Kidney epithelial cell (primary cell): ENCODE measurements around the gene TMEM45B. TPM values are rescaled to one million over a fixed set of nuclear protein-coding genes. Genes with fewer than 3 reads are reported as not detected.

Experiments
- DNase-seq: peaks from one replicate; pipeline ENCODE4 v3.0.0-alpha.2; 2010; ENCODE audit warnings: low read depth
- H3K27me3 ChIP-seq: 2 replicates; pipeline ENCODE4 v1.6.0; 2011; ENCODE audit warnings: low read length; ENCODE audit not compliant: control insufficient read depth, insufficient read depth
- H3K36me3 ChIP-seq: 2 replicates; pipeline ENCODE4 v1.5.1; 2011; ENCODE audit warnings: low read length; ENCODE audit not compliant: control insufficient read depth, insufficient read depth
- H3K4me3 ChIP-seq: 2 replicates; pipeline ENCODE4 v1.5.1; 2011; ENCODE audit warnings: low read depth, mild to moderate bottlenecking, control low read depth, low read length
- total RNA-seq: library from RNA; depleted of rRNA; stranded (reverse); fragments of >200 nt; gene quantifications from 2 replicates; pipeline ENCODE4 v1.2.3, GENCODE V29; 2015
- TF ChIP-seq, protein P1 (sequence below): IDR thresholded peaks from 2 replicates; pipeline ENCODE4 v1.5.1; 2011; ENCODE audit warnings: mild to moderate bottlenecking, moderate library complexity, low read length, control low read depth, inconsistent platforms; ENCODE audit not compliant: insufficient read depth, poor library complexity, severe bottlenecking

Gene TMEM45B
- total RNA-seq, result 2.3 and 2.8 TPM in 2 replicates

DNA sequence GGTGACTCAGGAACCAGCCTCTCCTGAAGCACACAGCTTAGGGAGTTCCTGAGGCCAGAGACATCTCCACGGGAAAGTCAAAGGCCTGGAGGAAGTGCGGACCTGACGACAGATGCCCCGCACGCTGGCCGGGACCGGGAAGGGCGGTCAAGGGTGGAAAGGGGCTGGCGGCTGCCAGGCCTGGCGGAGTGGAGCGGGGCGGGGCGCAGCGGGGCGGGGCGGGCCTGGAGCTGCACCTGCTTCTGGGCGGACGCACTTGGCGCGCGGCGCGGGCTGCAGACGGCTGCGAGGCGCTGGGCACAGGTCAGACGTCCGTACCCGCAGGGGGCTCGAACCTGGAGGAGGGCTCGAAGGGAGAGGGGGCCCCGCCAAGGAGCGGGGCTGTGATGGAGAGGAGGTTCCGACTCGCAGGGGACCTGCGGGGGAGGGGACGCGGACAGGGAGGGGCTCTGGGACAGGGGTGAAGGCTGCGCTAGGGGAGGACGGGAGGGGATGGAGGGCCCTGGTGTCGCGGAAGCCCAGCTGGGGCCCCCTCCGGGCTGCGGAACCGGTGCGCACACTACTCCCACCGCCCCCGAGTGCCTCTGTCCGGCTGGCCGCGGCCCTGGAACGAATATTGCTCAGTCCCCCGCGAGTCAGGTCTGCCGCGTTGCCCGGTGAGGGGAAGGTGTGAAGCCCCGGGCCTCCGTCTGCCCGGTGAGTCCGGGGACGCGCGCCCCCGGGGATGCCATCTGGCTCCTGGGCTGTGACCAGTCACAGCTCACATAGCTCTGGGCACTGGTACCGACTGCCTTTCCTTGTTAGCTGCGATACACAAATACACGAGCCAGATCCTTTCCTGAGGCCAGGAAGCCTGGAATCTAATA, at the start of gene TMEM45B:
Gene TMEM45B (plus strand): TSS at position 253 of the 866 bp plus-strand sequence. CDS start 36,635 bp downstream, outside the sequence.
- TF ChIP-seq, protein P1, sequence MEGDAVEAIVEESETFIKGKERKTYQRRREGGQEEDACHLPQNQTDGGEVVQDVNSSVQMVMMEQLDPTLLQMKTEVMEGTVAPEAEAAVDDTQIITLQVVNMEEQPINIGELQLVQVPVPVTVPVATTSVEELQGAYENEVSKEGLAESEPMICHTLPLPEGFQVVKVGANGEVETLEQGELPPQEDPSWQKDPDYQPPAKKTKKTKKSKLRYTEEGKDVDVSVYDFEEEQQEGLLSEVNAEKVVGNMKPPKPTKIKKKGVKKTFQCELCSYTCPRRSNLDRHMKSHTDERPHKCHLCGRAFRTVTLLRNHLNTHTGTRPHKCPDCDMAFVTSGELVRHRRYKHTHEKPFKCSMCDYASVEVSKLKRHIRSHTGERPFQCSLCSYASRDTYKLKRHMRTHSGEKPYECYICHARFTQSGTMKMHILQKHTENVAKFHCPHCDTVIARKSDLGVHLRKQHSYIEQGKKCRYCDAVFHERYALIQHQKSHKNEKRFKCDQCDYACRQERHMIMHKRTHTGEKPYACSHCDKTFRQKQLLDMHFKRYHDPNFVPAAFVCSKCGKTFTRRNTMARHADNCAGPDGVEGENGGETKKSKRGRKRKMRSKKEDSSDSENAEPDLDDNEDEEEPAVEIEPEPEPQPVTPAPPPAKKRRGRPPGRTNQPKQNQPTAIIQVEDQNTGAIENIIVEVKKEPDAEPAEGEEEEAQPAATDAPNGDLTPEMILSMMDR, result no peak
- no peaks in the 10 kb centered on the region for H3K36me3 ChIP-seq
- no peak for DNase-seq
- H3K4me3 ChIP-seq, result peak within 1 kb of the TSS; percentile 25
- H3K27me3 ChIP-seq, result peaks cover 7% of the 10 kb centered on the region

DNA sequence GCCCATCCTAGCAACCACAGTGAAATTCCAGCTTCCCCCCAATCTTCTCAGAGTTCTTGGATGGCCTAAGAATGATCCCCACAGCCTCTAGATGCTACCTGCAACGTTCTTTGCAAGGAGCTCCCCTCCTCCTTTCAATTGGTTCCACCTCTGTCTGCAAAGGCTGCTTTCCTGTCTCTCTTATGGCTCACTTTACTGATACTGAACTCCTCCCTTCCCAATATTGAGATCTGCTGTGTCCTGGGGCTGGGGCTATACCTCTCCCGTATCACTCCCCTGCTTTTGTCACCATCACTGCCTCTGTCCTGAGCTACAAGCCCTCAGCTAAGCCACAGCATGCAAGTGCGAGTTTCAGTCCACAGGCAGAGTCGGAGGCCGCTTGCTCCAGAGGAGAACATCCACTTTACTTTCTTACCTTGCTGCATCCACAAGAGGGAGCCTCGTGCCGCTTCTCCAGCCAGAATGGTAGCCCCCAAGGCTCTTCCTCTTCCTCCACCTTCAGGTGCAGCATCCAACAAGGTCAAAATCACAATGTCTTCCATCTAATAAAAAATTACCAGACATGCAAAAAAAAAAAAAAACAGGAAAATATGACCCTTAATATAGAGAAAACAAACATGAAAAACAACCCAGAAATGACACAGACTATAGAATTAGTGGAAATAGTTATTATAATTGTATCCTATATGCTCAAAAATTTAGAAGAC, 48.6 kb upstream of the TMEM45B start:
- Histone ChIP-seq H3K36me3 (no peaks in the 10 kb centered on the region), H3K27me3 (no peaks in the 10 kb centered on the region), H3K4me3 (no peak overlapping the region)
- TF ChIP-seq, protein P1, result peak; percentile 70
- DNase-seq, result no peak

DNA sequence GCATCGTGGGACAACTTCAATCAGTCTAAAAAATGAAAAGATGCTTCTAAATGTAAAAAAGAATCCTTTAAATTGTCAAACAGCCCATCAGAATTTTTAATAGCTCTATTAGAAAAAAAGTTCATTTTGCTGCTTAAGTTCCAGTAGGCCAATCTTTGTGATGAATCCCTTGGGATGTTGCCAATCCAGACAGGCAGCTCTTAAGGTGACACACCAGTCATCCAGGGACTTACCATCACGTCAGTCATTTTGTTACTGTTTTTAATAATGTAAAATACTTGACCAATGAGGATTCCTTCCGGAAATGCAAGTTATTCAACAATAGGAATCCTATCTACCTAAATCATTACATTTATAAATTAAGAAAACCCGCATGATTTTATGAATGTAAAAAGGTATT, 47.8 kb upstream of the TMEM45B start:
- TF ChIP-seq, protein P1, result no peak
- Histone ChIP-seq H3K27me3 (no peaks in the 10 kb centered on the region), H3K36me3 (no peaks in the 10 kb centered on the region), H3K4me3 (no peak overlapping the region)
- DNase-seq, result no peak

DNA sequence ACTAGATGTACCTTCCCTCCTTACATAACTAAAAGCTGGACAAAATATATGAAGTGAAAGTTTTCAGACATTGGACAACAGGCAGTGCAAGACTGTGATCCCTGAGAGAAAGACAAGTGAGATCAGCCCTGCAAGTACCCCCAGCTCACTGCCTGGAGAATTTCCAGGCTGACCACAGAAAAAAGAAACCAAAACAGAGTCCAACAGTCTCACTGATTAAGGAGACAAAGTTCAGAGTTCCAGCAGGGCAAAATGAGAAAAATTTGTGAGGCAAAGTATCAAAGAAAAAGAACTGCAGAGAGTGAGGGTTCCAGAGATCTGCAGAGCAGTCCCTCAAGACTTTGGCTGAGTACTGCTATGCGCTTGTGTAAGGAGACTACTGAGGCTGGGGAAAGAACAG, 47.3 kb upstream of the TMEM45B start:
- TF ChIP-seq, protein P1, result no peak
- H3K4me3 ChIP-seq, result no peak overlapping the region
- H3K36me3 ChIP-seq, result no peaks in the 10 kb centered on the region
- no peaks in the 10 kb centered on the region for H3K27me3 ChIP-seq
- no peak for DNase-seq

DNA sequence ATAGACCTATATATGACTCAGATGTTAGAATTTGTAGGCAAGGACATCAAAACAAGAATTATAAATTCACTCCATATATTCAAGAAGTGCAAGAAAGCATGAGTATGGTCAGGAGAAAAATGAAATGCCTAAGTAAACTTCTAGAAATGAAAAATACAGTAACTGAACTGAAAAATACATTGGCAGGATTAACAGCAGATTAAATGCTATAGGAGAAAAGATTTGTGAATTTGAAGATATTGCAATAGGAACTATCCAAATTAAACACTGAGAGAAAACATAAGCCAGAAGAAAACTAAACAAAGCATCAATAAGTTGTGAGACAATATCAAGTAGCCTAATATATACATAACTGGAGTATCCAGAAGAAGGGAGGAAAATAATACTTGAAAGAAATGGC, 46.6 kb upstream of the TMEM45B start:
- DNase-seq, result no peak
- TF ChIP-seq, protein P1, result no peak
- H3K36me3 ChIP-seq, result no peaks in the 10 kb centered on the region
- no peak overlapping the region for H3K4me3 ChIP-seq
- H3K27me3 ChIP-seq, result no peaks in the 10 kb centered on the region
